K562 (cell line): ENCODE data around the gene CDCA4. TPM values are rescaled to one million over a fixed set of nuclear protein-coding genes. Genes with fewer than 3 reads are reported as not detected.

Experiments
- ARID4B ChIP-seq: sonication (generic); formaldehyde crosslinking; IDR thresholded peaks from 2 replicates; pipeline ENCODE4 v1.8.0; 2022; ENCODE audit warnings: mild to moderate bottlenecking, missing genetic modification reagents
- UBTF ChIP-seq, 2 experiments: IDR thresholded peaks; 2 replicates each; pipeline ENCODE4 v1.6.1; 2012; ENCODE audit warnings: improper control_type of control experiment in 2 of 2, low read depth in 2 of 2, low read length in 2 of 2, borderline replicate concordance in 1 of 2
- polyA plus RNA-seq, 8 experiments: library from polyadenylated mRNA; depleted of rRNA in 4 of 8; stranded (reverse) in 5 of 8; unstranded in 3 of 8; fragments of >200 nt; fragmentation: Nextera tagmentation in 2 of 8; fragmentation: Illumina TruSeq in 1 of 8; extraction: Ambion mirVana in 2 of 8; extraction: Trizol in 1 of 8; gene quantifications; 2 replicates each; pipeline versions ENCODE4 v1.2.1 to v1.2.3, GENCODE V29; 2011 to 2014; ENCODE audit warnings: inconsistent platforms in 1 of 8, missing spikeins in 1 of 8
- total RNA-seq, 7 experiments: library from RNA; depleted of rRNA in 6 of 7; stranded (reverse); fragments of >200 nt in 6 of 7; fragmentation: Illumina TruSeq in 2 of 7; extraction: Trizol in 2 of 7; gene quantifications; 2 replicates each; pipeline versions ENCODE4 v1.2.1 to v1.2.3, GENCODE V29; 2011 to 2021; ENCODE audit warnings: low replicate concordance in 1 of 7

The CDCA4 gene
- total and polyA plus RNA-seq, 9 of the 15 experiments (the other 6 are each of a cell fraction or from before 2014, with no cell fraction given), result 6.6 to 44.2 (median 23.0) TPM

- 0 out of 4 replicates have a peak, but pooled peaks of 1 of the 2 experiments have one; percentile 29 for TF ChIP-seq UBTF (IDR thresholded peaks at IDR 0.05; ENCODE audit: borderline replicate concordance in 1 of 2, low read depth in 2 of 2, low read length in 2 of 2)
- TF ChIP-seq ARID4B (CRISPR knock-in tag), result no peak
- TF ChIP-seq, all 486 proteins: peak for 14
These were observed 5.6 kb downstream of the CDCA4 start (continued) for GRCh38 chr14:105015242-105015641.
